Stomach (tissue), 4 donors: Measurements from ENCODE around the gene SEMA4D.

Experiments
- POLR2A ChIP-seq, 4 donors: fragments of 450-650 bp; IDR thresholded peaks; one replicate each; pipeline ENCODE4 v1.6.1; 2016; ENCODE audit warnings: antibody characterized with exemption in 4 of 4, control low read depth in 2 of 4, mild to moderate bottlenecking in 1 of 4, moderate library complexity in 1 of 4
- TF ChIP-seq, protein P1 (sequence below), 7 experiments: fragments of 450-650 bp in 4 of 7; fragments of 200-600 bp in 3 of 7; sonication (generic) in 3 of 7; IDR thresholded peaks; one replicate each; pipeline ENCODE4 v1.5.1; 2016 to 2019; ENCODE audit warnings: antibody characterized with exemption in 7 of 7, control low read depth in 2 of 7, mild to moderate bottlenecking in 1 of 7

DNA sequence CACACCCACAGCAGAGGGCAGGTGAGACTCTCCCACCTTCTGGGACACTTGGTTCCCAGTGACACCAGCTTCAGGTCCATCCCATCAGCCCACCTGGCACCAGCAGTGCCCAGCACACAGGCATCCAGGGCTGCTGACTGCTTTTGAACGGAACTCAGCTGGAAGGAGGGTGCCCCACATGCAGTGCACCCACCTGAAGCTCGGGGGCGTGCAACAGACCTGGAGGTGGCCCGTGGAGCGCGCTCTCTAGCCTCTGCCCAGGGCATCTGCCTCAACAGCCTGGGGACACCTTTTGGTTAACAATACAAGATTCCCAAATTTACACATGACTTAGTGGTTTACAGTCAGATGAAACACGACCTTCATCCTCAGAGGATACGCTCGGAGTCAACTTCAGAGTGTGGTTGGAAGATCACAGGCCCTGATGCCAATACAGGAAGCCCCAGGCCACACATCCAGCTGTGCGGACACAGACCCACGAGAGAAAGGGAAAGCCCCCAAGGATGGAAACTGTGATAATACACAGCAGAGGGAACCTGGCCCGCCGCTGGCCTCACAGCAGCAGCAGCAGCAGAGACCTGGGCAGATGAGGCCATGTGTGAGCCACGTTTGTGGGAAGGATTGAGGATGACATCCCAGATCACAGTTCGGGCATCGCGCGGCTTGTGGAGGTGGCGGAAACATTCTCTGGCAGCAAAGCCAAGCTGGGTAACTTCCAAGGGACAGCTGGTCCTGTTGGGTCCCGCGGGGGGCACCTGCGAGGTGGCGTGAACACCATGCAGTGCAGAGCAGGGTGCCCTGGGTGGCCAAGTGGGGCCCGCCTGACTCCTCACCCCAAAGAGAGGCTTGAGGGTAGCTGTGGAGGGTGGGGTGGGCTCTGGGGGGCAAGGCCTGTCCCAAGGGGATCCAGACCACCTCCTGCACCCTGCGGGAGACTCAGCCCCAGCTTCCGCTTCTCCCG is 115.6 kb downstream of the SEMA4D start:
- TF ChIP-seq, protein P1, sequence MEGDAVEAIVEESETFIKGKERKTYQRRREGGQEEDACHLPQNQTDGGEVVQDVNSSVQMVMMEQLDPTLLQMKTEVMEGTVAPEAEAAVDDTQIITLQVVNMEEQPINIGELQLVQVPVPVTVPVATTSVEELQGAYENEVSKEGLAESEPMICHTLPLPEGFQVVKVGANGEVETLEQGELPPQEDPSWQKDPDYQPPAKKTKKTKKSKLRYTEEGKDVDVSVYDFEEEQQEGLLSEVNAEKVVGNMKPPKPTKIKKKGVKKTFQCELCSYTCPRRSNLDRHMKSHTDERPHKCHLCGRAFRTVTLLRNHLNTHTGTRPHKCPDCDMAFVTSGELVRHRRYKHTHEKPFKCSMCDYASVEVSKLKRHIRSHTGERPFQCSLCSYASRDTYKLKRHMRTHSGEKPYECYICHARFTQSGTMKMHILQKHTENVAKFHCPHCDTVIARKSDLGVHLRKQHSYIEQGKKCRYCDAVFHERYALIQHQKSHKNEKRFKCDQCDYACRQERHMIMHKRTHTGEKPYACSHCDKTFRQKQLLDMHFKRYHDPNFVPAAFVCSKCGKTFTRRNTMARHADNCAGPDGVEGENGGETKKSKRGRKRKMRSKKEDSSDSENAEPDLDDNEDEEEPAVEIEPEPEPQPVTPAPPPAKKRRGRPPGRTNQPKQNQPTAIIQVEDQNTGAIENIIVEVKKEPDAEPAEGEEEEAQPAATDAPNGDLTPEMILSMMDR (IDR thresholded peaks at IDR 0.05), result no peak
- no peak for TF ChIP-seq POLR2A (IDR thresholded peaks at IDR 0.05)
